HL-60 (cell line): Measurements from ENCODE around the gene MPDU1.

ENCODE experiments used
- DNase-seq, 2 experiments: peaks; one replicate each; pipeline ENCODE4 v3.0.0-alpha.2; 2010 to 2020; ENCODE audit warnings: low read depth in 1 of 2, low spot score in 1 of 2
- H3K27ac ChIP-seq: fragments of 250-450 bp; sonication (Bioruptor Pico); replicated peaks from 2 replicates; pipeline ENCODE4 v1.5.1; 2020; ENCODE audit warnings: mild to moderate bottlenecking, moderate library complexity
- H3K27me3 ChIP-seq: fragments of 250-450 bp; sonication (Bioruptor Pico); 2 replicates; pipeline ENCODE4 v1.5.1; 2021; ENCODE audit warnings: mild to moderate bottlenecking, moderate library complexity; ENCODE audit not compliant: insufficient read depth, poor library complexity, severe bottlenecking
- H3K4me3 ChIP-seq: replicated peaks from 2 replicates; pipeline ENCODE4 v1.5.1; 2011; ENCODE audit warnings: mild to moderate bottlenecking, control low read depth, low read length; ENCODE audit not compliant: insufficient read depth
- GABPA ChIP-seq: IDR thresholded peaks from 2 replicates; pipeline ENCODE4 v1.6.1; 2012; ENCODE audit warnings: low read depth
- POLR2AphosphoS5 ChIP-seq: IDR thresholded peaks from 2 replicates; pipeline ENCODE4 v1.6.1; 2012; ENCODE audit warnings: low read depth
- SPI1 ChIP-seq: IDR thresholded peaks from 2 replicates; pipeline ENCODE4 v1.6.1; 2012; ENCODE audit warnings: low read depth, mild to moderate bottlenecking, borderline replicate concordance
- TF ChIP-seq, protein P1 (sequence below): IDR thresholded peaks from 2 replicates; pipeline ENCODE4 v1.6.1; 2012; ENCODE audit warnings: low read depth; ENCODE audit not compliant: insufficient replicate concordance
- TF ChIP-seq, protein P2 (sequence below): IDR thresholded peaks from one replicate; pipeline ENCODE4 v1.5.1; 2011; ENCODE audit warnings: low read length, control low read depth, inconsistent platforms; ENCODE audit not compliant: insufficient read depth

The MPDU1 gene

DNA sequence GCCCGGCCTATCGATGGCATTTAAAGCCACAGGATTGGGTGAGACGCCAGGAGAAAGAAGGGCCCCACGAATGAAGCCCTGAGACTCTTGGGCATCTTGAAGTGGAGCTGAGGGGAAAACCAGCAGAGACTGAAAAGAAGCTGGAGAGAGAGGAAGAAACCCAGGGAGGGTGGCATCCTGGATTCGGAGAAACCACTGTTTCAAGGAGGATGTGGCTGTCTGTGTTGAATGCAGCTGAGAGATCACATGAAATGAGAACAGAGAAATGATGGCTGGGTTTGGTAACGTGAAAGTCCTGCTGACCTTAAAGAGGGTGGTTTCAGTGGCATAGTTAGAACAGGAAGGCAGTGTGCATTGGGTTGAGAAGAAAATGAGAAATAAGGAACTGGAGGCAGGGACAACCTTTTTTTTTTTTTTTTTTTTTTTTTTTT is 31.0 kb upstream of the MPDU1 start:
- no peak overlapping the region for H3K4me3 ChIP-seq
- peak overlapping the region; percentile 40 for H3K27ac ChIP-seq

DNA sequence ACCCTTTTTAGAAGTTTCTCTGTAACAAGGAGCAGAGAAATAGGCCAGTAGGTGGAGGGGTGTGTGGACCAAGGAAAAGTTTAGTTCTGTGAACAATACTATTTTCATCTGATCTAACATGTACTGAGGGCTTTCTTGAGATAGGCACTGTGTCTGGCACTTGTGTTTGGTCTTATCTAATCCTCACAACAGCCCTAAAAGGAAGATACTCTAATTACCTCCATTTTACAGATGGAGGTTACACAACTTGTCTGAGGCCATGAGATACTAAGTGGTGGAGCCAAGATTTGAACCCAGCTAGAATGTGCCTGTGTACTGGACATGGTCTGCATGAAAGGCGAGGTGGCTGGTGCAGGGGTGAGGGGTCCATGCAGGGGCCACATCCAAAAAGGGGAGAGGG is 30.3 kb upstream of the MPDU1 start:
- no peak overlapping the region for H3K4me3 ChIP-seq
- H3K27ac ChIP-seq = peak overlapping the region; percentile 56; the same call in 1 of the 2 replicates
- no peaks in the 10 kb centered on the region for H3K27me3 ChIP-seq
- no peak for DNase-seq
- TF ChIP-seq, protein P1, sequence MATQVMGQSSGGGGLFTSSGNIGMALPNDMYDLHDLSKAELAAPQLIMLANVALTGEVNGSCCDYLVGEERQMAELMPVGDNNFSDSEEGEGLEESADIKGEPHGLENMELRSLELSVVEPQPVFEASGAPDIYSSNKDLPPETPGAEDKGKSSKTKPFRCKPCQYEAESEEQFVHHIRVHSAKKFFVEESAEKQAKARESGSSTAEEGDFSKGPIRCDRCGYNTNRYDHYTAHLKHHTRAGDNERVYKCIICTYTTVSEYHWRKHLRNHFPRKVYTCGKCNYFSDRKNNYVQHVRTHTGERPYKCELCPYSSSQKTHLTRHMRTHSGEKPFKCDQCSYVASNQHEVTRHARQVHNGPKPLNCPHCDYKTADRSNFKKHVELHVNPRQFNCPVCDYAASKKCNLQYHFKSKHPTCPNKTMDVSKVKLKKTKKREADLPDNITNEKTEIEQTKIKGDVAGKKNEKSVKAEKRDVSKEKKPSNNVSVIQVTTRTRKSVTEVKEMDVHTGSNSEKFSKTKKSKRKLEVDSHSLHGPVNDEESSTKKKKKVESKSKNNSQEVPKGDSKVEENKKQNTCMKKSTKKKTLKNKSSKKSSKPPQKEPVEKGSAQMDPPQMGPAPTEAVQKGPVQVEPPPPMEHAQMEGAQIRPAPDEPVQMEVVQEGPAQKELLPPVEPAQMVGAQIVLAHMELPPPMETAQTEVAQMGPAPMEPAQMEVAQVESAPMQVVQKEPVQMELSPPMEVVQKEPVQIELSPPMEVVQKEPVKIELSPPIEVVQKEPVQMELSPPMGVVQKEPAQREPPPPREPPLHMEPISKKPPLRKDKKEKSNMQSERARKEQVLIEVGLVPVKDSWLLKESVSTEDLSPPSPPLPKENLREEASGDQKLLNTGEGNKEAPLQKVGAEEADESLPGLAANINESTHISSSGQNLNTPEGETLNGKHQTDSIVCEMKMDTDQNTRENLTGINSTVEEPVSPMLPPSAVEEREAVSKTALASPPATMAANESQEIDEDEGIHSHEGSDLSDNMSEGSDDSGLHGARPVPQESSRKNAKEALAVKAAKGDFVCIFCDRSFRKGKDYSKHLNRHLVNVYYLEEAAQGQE = no peak
- TF ChIP-seq POLR2AphosphoS5 = no peak
- TF ChIP-seq SPI1 = no peak
- TF ChIP-seq GABPA = no peak
- TF ChIP-seq, protein P2, sequence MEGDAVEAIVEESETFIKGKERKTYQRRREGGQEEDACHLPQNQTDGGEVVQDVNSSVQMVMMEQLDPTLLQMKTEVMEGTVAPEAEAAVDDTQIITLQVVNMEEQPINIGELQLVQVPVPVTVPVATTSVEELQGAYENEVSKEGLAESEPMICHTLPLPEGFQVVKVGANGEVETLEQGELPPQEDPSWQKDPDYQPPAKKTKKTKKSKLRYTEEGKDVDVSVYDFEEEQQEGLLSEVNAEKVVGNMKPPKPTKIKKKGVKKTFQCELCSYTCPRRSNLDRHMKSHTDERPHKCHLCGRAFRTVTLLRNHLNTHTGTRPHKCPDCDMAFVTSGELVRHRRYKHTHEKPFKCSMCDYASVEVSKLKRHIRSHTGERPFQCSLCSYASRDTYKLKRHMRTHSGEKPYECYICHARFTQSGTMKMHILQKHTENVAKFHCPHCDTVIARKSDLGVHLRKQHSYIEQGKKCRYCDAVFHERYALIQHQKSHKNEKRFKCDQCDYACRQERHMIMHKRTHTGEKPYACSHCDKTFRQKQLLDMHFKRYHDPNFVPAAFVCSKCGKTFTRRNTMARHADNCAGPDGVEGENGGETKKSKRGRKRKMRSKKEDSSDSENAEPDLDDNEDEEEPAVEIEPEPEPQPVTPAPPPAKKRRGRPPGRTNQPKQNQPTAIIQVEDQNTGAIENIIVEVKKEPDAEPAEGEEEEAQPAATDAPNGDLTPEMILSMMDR = no peak

More for the DNA sequence above, 31.0 kb upstream of the MPDU1 start:
- TF ChIP-seq, protein P2 = no peak
- TF ChIP-seq SPI1 (peak; percentile 76), GABPA (no peak)
- DNase-seq = peak in 1 of 2 experiments; percentile 64
- no peaks in the 10 kb centered on the region for H3K27me3 ChIP-seq

DNA sequence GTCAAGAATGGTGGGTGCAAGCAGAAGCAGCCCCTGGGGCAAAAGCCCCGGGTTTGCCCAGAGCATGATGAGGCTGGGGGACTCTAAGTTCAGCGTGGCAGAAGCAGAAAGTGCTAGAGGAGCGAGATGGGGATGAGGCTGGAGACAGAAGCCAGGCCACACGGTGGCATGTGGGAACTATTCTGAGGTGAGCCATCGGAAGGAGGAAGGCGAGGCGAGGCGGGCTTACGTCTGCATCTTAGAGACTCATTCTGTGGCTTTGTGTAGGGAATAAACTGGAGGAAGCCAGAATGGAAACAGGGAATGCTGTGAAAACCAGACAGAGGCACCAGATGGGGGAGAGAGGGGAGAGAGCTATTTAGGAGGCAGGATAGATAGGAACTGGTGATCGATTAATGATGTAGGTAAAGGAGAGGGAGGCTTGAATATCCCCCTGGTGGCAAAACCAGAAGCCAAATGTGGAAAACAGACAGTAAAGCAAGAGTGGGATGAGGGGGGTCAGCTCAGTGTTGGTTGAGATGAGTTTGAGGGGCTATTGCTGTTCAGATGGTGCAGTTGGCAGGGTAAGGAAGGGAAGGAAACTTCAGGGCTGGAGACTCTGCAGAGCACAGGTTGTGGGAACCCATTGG is 28.2 kb upstream of the MPDU1 start:
- H3K4me3 ChIP-seq = no peak overlapping the region
- H3K27me3 ChIP-seq = no peaks in the 10 kb centered on the region
- TF ChIP-seq SPI1 = no peak
- TF ChIP-seq, protein P1 = no peak
- TF ChIP-seq POLR2AphosphoS5 = no peak
- TF ChIP-seq GABPA = no peak
- H3K27ac ChIP-seq = no peak overlapping the region
- no peak for DNase-seq

DNA sequence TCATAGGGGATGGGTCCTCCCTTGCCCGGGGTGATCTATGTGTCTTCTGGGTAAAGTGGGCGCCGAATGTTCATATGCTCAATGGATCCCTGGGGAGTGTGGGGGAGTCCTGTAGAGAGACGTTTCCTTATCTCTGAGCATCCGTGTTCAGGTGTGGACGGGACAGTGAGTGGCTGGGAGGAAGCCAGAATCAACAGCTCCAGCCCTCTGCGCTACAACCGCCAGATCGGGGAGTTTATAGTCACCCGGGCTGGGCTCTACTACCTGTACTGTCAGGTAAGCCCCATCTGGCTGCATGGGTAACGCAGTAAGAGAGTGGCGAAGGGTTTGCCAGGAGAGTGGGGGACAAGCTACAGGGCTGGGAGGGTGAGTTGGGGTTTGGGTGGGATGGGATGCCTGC is 27.0 kb upstream of the MPDU1 start:
- TF ChIP-seq, protein P2 = no peak
- TF ChIP-seq POLR2AphosphoS5 (no peak), GABPA (no peak), SPI1 (no peak)
- TF ChIP-seq, protein P1 = no peak
- H3K4me3 ChIP-seq = no peak overlapping the region
- no peaks in the 10 kb centered on the region for H3K27me3 ChIP-seq
- no peak overlapping the region for H3K27ac ChIP-seq
- no peak for DNase-seq
